ENCODE measurements around the gene IFIT1B.

Gene IFIT1B

DNA sequence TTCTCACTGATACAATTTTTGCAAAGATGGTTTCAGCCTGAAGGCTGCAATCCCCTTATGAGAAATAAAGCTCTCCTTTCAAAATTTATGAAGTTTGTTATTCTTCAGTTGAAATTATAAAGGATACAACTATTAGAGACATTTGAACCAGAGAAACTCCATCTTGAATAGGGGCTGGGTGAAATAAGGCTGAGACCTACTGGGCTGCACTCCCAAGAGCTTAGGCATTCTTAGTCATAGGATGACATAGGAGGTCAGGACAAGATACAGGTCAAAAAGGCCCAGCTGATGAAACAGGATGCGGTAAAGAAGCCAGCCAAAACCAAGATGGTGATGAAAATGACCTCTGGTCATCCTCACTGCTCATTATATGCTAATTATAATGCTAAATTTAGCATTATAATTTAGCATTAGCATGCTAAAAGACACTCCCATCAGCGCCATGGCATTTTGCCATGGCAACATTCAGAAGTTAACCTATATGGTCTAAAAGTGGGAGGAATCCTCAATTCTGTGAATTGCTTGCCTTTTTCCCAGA lies 22.4 kb upstream of the IFIT1B start:
- Histone ChIP-seq H3K36me3 (ENCODE audit: control insufficient read depth in 2 of 2, insufficient read depth in 1 of 2, low read length in 2 of 2) (no peaks in the 10 kb centered on the region), H3K4me3 (ENCODE audit: low read depth, low read length) (no peak overlapping the region), H3K4me1 (ENCODE audit: control insufficient read depth, insufficient read depth, low read length) (no peaks in the 10 kb centered on the region), H3K9me3 (ENCODE audit: control insufficient read depth, insufficient read depth, low read depth, low read length) (no peaks in the 10 kb centered on the region), H3K27ac (ENCODE audit: extremely low read depth, low read depth, low read length) (no peak overlapping the region)
- ChIA-PET POLR2A (interaction anchor here (0.5 kb wide), 1 partner anchor 37 kb away, joined by 4 read pairs; the partner anchor contains the start of gene IFIT1), CTCF (interaction anchor here (0.6 to 0.8 kb wide), 2 partner anchors 14 to 643 kb away, joined by 3 read pairs; no protein-coding TSS in a partner anchor)
- TF ChIP-seq ZNF830 (tag by site-specific recombination; IDR thresholded peaks at IDR 0.05; ENCODE audit: low read depth): no peak
- TF ChIP-seq ZNF658 (tag by site-specific recombination; IDR thresholded peaks at IDR 0.05): no peak
- TF ChIP-seq ZFHX2 (tag by site-specific recombination; conservative IDR thresholded peaks at IDR 0.05): no peak
- TF ChIP-seq ZNF555 (tag by site-specific recombination; conservative IDR thresholded peaks at IDR 0.05): no peak
- no peak for TF ChIP-seq HOXC10 (CRISPR knock-in tag; IDR thresholded peaks at IDR 0.05)
- TF ChIP-seq KLF10 (tag by site-specific recombination; IDR thresholded peaks at IDR 0.05): no peak
- no peak for TF ChIP-seq SP7 (tag by site-specific recombination; IDR thresholded peaks at IDR 0.05)
- TF ChIP-seq ZNF174 (tag by site-specific recombination; IDR thresholded peaks at IDR 0.05): no peak
- TF ChIP-seq, protein P1, sequence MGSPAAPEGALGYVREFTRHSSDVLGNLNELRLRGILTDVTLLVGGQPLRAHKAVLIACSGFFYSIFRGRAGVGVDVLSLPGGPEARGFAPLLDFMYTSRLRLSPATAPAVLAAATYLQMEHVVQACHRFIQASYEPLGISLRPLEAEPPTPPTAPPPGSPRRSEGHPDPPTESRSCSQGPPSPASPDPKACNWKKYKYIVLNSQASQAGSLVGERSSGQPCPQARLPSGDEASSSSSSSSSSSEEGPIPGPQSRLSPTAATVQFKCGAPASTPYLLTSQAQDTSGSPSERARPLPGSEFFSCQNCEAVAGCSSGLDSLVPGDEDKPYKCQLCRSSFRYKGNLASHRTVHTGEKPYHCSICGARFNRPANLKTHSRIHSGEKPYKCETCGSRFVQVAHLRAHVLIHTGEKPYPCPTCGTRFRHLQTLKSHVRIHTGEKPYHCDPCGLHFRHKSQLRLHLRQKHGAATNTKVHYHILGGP (tag by site-specific recombination; IDR thresholded peaks at IDR 0.05): no peak
- TF ChIP-seq ZFP41 (tag by site-specific recombination; IDR thresholded peaks at IDR 0.05; ENCODE audit: borderline replicate concordance): no peak
- TF ChIP-seq ZNF433 (tag by site-specific recombination; IDR thresholded peaks at IDR 0.05; ENCODE audit: low read depth): no peak
- TF ChIP-seq, protein P2, sequence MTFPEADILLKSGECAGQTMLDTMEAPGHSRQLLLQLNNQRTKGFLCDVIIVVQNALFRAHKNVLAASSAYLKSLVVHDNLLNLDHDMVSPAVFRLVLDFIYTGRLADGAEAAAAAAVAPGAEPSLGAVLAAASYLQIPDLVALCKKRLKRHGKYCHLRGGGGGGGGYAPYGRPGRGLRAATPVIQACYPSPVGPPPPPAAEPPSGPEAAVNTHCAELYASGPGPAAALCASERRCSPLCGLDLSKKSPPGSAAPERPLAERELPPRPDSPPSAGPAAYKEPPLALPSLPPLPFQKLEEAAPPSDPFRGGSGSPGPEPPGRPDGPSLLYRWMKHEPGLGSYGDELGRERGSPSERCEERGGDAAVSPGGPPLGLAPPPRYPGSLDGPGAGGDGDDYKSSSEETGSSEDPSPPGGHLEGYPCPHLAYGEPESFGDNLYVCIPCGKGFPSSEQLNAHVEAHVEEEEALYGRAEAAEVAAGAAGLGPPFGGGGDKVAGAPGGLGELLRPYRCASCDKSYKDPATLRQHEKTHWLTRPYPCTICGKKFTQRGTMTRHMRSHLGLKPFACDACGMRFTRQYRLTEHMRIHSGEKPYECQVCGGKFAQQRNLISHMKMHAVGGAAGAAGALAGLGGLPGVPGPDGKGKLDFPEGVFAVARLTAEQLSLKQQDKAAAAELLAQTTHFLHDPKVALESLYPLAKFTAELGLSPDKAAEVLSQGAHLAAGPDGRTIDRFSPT (tag by site-specific recombination; IDR thresholded peaks at IDR 0.05): no peak
- no peak for TF ChIP-seq ZNF514 (tag by site-specific recombination; IDR thresholded peaks at IDR 0.05)
- TF ChIP-seq ZNF76 (tag by site-specific recombination; IDR thresholded peaks at IDR 0.05; ENCODE audit: borderline replicate concordance, low read depth): no peak
- TF ChIP-seq BCL11B (tag by site-specific recombination; IDR thresholded peaks at IDR 0.05; ENCODE audit: low read depth): no peak
- no peak for TF ChIP-seq ZNF155 (tag by site-specific recombination; IDR thresholded peaks at IDR 0.05)
- TF ChIP-seq ZNF132 (tag by site-specific recombination; IDR thresholded peaks at IDR 0.05; ENCODE audit: borderline replicate concordance): no peak
- TF ChIP-seq ZNF2 (tag by site-specific recombination; IDR thresholded peaks at IDR 0.05): no peak
- TF ChIP-seq SCRT2 (tag by site-specific recombination; IDR thresholded peaks at IDR 0.05): no peak

DNA sequence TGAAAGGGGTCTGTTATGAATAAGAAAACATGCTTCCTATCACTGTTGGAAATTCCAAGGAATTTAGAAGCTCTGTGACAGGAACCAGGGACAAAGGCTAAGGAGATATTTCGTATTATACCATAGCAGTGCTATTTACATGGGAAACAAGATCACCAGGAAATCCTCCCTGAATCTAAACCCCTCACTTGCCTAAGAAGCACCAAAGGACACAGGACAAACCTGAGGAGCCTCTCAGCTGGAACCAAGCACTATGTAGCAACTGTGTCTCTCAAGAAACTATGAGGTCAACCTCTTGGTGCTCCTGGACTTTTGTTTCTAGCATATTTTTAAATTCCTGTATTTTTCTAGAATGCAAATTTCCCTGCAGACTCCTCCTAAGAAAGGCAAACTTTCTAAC lies 20.8 kb upstream of the IFIT1B start:
- H3K4me3 ChIP-seq (ENCODE audit: low read depth, low read length): no peak overlapping the region
- no peaks in the 10 kb centered on the region for H3K4me1 ChIP-seq (ENCODE audit: control insufficient read depth, insufficient read depth, low read length)
- H3K9me3 ChIP-seq (ENCODE audit: control insufficient read depth, insufficient read depth, low read depth, low read length): no peaks in the 10 kb centered on the region
- CTCF ChIA-PET: no interaction called here
- POLR2A ChIA-PET: no interaction called here
- H3K36me3 ChIP-seq (ENCODE audit: control insufficient read depth in 2 of 2, insufficient read depth in 1 of 2, low read length in 2 of 2): no peaks in the 10 kb centered on the region
- H3K27ac ChIP-seq (ENCODE audit: extremely low read depth, low read depth, low read length): no peak overlapping the region
- no peak for TF ChIP-seq ZNF701 (tag by site-specific recombination; IDR thresholded peaks at IDR 0.05)
- no peak for TF ChIP-seq ZNF140 (tag by site-specific recombination; IDR thresholded peaks at IDR 0.05)
- TF ChIP-seq ZFP3 (tag by site-specific recombination; IDR thresholded peaks at IDR 0.05; ENCODE audit: low read depth): no peak
- no peak for TF ChIP-seq ZNF37A (tag by site-specific recombination; IDR thresholded peaks at IDR 0.05)
- TF ChIP-seq ZNF433 (tag by site-specific recombination; IDR thresholded peaks at IDR 0.05; ENCODE audit: low read depth): no peak
- no peak for TF ChIP-seq ZBTB17 (tag by site-specific recombination; IDR thresholded peaks at IDR 0.05)
- no peak for TF ChIP-seq ZNF23 (tag by site-specific recombination; IDR thresholded peaks at IDR 0.05; ENCODE audit: borderline replicate concordance)
- TF ChIP-seq, protein P3, sequence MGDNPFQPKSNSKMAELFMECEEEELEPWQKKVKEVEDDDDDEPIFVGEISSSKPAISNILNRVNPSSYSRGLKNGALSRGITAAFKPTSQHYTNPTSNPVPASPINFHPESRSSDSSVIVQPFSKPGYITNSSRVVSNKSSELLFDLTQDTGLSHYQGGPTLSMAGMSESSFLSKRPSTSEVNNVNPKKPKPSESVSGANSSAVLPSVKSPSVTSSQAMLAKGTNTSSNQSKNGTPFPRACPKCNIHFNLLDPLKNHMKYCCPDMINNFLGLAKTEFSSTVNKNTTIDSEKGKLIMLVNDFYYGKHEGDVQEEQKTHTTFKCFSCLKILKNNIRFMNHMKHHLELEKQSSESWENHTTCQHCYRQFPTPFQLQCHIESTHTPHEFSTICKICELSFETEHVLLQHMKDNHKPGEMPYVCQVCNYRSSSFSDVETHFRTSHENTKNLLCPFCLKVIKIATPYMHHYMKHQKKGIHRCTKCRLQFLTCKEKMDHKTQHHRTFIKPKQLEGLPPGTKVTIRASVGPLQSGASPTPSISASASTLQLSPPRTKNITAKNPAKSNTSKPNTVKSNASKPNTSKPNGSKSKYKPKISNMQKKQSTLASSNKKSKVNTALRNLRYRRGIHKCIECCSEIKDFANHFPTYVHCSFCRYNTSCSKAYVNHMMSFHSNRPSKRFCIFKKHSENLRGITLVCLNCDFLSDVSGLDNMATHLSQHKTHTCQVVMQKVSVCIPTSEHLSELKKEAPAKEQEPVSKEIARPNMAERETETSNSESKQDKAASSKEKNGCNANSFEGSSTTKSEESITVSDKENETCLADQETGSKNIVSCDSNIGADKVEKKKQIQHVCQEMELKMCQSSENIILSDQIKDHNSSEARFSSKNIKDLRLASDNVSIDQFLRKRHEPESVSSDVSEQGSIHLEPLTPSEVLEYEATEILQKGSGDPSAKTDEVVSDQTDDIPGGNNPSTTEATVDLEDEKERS (tag by site-specific recombination; IDR thresholded peaks at IDR 0.05): no peak
- no peak for TF ChIP-seq ZNF600 (tag by site-specific recombination; IDR thresholded peaks at IDR 0.05)
- TF ChIP-seq ZNF792 (tag by site-specific recombination; IDR thresholded peaks at IDR 0.05): no peak
- no peak for TF ChIP-seq ZNF138 (tag by site-specific recombination; IDR thresholded peaks at IDR 0.05; ENCODE audit: borderline replicate concordance)
- no peak for TF ChIP-seq ZNF248 (tag by site-specific recombination; IDR thresholded peaks at IDR 0.05)
- no peak for TF ChIP-seq MZF1 (tag by site-specific recombination; IDR thresholded peaks at IDR 0.05; ENCODE audit: borderline replicate concordance)
- no peak for TF ChIP-seq ZNF585B (tag by site-specific recombination; IDR thresholded peaks at IDR 0.05)
